Measurements from ENCODE around the gene LTBP2. TPM values are rescaled to one million over a fixed set of nuclear protein-coding genes. Genes with fewer than 3 reads are reported as not detected.
A peak's percentile ranks its signal among the peaks of the same experiment; 100 is the strongest.

Gene LTBP2
- total and polyA plus RNA-seq, 2 of the 13 experiments (the other 11 are each of a cell fraction or from before 2014, with no cell fraction given): 0.20 to 0.41 TPM

- no peak for TF ChIP-seq SMAD9 (CRISPR knock-in tag; IDR thresholded peaks at IDR 0.05)
- no peak for TF ChIP-seq MAF1 (CRISPR knock-in tag; IDR thresholded peaks at IDR 0.05; ENCODE audit: borderline replicate concordance)
- TF ChIP-seq SOX6 (IDR thresholded peaks at IDR 0.05): no peak
- TF ChIP-seq SOX6 (CRISPR knock-in tag; IDR thresholded peaks at IDR 0.05): no peak
- TF ChIP-seq DBP (CRISPR knock-in tag; IDR thresholded peaks at IDR 0.05; ENCODE audit: not compliant biosample characterization): no peak
- TF ChIP-seq HDAC1 (CRISPR knock-in tag; IDR thresholded peaks at IDR 0.05): peak; percentile 34; the same call in 1 of the 2 replicates
- no peak for TF ChIP-seq MEIS2 (CRISPR knock-in tag; IDR thresholded peaks at IDR 0.05)
- no peak for TF ChIP-seq TFAP4 (IDR thresholded peaks at IDR 0.05; ENCODE audit: borderline replicate concordance, low read depth)
- no peak for TF ChIP-seq ZMAT5 (CRISPR knock-in tag; IDR thresholded peaks at IDR 0.05; ENCODE audit: borderline replicate concordance, low read depth)
- TF ChIP-seq HNF4A (CRISPR knock-in tag; IDR thresholded peaks at IDR 0.05): peak; percentile 33; the same call in 1 of the 2 replicates
- TF ChIP-seq SKIL (CRISPR knock-in tag; IDR thresholded peaks at IDR 0.05; ENCODE audit: borderline replicate concordance): no peak
- no peak for TF ChIP-seq ZIK1 (CRISPR knock-in tag; IDR thresholded peaks at IDR 0.05; ENCODE audit: borderline replicate concordance, low read depth)
- no peak for TF ChIP-seq ZNF225 (CRISPR knock-in tag; IDR thresholded peaks at IDR 0.05)
- TF ChIP-seq UBTF (CRISPR knock-in tag; IDR thresholded peaks at IDR 0.05): no peak
- peak; percentile 22; the same call in 1 of the 2 replicates for TF ChIP-seq SPEN (CRISPR knock-in tag; IDR thresholded peaks at IDR 0.05; ENCODE audit: low read depth)
- no peak for TF ChIP-seq EP300 (IDR thresholded peaks at IDR 0.05; ENCODE audit: low read depth in 2 of 2, low read length in 2 of 2)
- TF ChIP-seq EP300 (CRISPR knock-in tag; IDR thresholded peaks at IDR 0.05; ENCODE audit: borderline replicate concordance): no peak
- TF ChIP-seq ZNF530 (CRISPR knock-in tag; IDR thresholded peaks at IDR 0.05; ENCODE audit: low read depth): no peak
- TF ChIP-seq PRDM4 (CRISPR knock-in tag; IDR thresholded peaks at IDR 0.05; ENCODE audit: borderline replicate concordance): no peak
- TF ChIP-seq ZZZ3 (CRISPR knock-in tag; IDR thresholded peaks at IDR 0.05; ENCODE audit: borderline replicate concordance): no peak
Observed at GRCh38 chr14:74569806-74570591, 42.0 kb downstream of the LTBP2 start (continued).

Data from HepG2 (cell line).